ENCODE data around the gene SPG21.

The SPG21 gene

DNA sequence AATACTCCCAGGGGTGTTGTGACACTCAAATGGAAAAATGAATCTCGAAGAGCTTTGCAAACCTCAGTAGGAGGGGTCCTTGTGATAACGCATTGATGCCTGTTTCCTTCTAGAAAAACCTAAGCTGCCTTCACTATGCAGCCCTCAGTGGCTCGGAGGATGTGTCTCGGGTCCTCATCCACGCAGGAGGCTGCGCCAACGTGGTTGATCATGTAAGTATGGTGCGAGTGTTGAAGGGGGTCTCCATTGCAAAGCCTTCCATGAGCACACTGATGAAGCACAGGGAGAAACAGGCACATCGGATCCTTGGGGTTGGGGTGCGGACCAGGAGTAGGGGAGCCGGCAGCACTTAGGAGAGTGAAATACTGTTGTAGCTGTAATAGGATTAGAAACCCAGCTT lies 55.7 kb downstream of the SPG21 start:
- no peak for DNase-seq

DNA sequence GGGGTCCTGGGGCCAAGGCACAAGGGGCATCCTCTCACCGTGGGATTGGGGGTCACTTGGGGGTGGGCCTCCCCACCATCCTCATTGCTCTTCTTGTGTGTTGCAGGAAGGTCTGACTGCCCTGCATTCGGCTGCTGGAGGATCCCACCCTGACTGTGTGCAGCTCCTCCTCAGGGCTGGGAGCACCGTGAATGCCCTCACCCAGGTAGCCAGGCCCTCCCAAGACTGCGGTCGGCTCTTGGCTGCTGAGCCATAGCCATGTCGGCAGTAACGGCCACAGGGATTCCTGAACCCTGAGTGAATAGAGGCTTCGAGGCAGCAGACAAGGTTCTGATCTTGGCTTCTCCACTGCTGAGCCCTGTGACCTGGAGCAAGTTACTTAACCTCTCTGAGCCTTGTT lies 58.3 kb downstream of the SPG21 start:
- no peak for DNase-seq

DNA sequence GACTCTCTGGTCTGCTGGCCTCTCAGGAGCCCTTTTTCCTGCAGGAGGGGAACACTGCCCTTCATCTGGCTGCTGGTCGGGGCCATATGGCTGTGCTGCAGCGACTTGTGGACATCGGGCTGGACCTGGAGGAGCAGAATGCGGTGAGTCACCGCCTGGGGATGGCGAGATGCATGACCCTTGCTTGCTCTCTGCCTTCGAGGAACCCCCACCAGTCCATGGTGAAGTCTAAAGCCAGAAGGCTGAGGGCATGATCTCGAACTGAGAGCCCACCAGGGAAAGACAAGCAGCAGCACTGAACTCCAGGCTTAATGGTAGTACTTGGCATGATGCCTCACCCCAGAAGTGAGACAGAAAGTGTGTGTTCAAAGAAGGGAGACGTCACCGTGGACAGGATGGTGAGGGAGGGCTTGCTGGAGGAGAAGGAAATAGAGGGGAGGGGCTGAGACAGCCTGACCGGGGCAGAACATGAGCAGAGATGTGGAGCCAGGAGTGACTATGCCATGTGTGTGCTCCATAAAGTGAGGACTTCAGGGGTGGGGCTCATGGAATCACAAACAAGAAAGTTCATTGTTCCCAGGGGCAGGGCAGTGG lies 58.8 kb downstream of the SPG21 start:
- DNase-seq, result no peak

DNA sequence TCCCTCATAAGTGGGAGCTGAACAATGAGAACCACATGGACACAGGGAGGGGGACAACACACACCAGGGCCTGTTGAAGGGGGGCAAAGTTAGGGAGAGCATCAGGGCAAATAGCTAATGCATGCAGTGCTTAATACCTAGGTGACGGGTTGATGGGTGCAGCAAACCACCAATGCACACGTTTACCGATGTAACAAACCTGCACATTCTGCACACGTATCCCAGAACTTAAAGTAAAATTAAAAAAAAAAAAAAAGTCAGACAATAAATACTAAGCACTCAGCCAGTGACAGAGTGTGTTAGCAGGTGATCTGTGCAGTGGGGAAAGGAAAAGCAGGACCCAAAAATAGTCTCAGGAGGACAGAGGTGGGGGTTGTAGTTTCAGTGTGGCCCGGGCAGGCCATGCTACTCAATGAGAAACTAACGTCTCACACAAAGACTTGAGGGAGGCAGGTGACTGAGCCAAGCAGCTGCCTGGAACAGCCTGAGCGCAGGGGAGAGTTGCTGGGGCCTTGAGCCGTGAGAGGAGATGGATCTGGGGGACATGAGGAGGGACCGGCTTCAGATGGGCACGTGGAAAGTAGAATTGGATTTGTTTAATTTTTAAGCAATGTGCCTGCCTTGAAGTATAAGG lies 59.6 kb downstream of the SPG21 start:
- DNase-seq, result no peak

DNA sequence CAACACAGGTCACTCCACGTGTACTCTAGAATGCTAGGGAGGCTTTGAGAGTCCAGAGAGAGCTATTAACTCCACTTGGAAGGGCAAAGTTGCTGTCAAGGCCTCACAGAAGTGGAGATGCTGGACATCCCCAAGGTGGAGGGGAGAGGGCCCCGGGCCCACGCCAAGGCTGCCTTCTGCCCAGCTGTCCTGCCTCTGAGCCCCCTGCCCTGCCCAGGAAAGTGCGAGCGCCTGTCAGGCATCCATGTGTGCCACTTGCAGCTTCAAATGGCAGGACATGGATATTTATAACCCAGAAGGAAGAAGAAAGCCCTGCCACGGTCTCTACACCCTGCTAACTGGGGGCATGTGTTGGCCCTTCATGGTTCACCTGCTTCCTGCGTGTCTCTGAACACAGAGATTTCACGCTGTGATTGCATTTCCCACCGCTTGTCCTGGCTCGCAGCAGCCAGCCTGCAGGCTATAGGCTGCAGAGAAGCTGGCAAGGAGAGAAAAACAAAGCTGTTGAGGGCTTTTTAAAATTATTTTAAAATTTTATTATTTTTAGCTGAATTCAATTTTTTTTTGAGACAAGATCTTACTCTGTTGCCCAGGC lies 61.0 kb downstream of the SPG21 start:
- DNase-seq, result no peak

DNA sequence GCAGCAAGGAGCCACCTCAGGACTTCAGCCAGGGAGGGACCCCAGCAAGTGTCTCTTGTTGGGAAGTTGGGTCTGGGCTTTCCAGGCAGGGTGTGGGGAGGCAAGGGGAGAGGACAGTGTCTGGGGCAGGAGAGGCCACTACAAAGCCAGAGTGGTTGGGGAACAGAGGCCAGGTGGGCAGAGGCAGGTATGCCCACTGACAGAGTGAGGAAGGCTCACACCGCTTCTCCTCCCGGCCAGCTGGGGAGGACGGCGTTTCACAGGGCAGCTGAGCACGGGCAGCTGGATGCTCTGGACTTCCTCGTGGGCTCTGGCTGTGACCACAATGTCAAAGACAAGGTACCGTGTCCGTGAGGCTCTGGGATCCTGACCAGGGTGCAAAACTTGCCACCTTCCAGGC lies 63.1 kb downstream of the SPG21 start:
- DNase-seq, result no peak

DNA sequence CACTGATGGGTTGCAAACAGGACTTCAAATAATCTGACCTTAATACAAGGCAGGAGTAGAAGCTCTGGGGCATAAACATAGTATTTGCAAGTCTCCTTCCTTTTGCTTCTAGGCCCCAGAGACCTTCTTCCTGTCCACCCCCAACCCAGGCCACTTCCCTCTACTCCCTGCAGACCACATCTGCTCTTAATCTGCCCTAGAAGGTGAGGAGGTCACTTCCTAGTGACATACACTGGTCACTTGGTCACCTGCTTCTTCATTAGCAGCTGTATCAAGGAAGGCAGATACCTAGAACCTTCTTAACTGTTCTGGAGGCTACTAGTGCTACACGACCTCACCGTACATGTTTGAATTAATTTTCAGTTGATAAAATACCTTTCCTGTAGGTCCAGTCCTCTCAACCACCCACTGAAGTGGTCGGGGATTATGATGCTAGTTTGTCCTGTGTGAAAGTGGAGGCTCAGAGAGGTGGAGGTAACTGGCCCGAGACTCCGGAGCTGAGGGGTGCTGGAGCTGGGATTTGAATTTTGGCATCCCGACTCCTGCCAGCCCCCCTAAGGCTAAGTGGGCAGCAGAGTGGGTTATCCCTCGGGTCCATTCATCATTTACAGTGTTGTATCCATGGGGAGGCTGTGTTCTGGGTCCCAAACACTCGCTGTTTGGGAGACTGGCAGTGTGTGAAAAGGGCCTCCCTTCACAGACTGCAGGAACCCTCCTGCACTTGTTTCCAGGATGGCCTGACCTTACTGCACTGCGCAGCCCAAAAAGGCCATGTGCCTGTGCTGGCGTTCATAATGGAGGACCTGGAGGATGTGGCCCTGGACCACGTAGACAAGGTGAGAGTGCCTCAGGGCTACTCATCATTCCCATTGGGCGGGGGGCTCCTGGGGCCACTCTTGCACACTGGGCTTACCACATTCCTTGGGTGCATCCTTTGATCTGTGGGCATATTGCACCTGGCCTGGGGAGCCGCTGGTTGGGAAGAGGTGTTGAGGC lies 64.1 kb downstream of the SPG21 start:
- DNase-seq, result no peak

DNA sequence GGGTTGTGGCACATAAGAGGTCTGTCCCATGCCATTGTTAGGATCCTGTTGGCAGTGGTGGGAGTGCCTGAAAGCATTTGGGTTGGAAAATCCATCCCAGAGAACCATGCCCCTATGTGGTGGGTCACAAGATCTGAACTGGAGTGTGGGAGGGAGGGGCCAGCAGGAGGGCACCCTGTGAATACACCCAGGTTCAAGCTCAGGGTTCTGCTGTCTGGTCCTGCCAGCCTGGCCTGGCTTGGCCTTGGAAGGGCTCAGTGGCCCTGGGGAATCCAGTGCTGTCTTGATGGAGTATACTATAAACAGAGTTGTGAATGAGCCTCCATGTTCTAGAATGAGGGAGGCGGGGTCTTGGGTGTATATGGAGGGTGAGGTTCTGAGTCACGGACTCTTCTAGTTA lies 66.2 kb downstream of the SPG21 start:
- DNase-seq, result no peak

DNA sequence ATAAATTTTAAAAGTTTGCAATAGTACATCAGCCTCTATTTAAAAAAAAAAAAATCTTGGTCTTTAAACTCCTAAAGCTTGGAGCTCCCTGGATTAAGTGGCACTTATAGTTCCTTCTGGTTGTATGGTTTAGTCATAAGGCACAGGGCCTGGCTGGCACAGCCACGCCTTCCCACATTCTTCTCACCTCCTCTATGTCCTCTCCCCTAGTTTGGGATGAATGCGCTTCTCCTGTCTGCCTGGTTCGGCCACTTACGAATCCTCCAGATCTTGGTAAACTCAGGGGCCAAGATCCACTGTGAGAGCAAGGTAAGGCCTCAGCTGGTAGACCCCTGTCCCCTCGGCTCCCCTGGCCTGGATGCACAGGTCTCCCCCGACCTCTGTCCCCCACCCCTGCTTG lies 68.0 kb downstream of the SPG21 start:
- DNase-seq, result no peak

DNA sequence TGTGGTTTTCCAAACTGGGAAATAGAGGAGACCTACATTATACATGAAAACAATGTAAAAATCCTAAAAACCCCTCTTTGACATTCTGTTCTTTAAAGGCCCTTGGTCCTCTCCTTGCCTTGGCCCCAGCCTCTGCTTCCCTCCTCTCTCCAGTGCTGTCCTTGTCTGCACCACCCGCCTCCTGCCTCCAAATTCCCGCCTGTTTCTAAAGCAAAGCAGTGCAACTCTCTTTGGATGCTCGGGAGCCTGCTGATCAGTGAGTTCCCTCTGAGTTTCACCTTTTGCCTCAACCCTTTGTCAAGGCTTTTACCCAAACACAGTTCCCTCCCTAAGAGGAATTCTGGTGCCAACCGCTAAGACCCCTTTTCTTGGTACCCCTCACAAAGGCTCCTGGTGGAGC lies 70.0 kb downstream of the SPG21 start:
- no peak for DNase-seq

DNA sequence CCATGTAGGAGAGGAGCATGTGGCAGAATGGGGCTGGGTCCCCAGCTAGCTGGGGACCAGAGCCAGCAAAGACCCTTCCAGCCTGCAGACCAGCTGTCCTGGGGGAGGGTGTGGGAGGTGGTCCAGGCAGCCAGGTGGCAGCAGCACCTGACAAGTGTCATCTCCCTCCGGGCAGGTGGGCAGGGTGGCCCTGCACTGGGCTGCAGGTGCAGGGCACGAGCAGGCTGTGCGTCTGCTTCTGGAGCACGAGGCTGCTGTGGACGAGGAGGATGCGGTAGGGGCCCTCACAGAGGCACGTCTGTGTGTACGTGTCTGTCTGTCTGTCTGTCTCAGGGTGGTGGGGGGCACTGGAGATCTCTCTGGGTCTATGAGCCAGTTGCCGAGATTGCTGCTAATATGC lies 72.5 kb downstream of the SPG21 start:
- no peak for DNase-seq

DNA sequence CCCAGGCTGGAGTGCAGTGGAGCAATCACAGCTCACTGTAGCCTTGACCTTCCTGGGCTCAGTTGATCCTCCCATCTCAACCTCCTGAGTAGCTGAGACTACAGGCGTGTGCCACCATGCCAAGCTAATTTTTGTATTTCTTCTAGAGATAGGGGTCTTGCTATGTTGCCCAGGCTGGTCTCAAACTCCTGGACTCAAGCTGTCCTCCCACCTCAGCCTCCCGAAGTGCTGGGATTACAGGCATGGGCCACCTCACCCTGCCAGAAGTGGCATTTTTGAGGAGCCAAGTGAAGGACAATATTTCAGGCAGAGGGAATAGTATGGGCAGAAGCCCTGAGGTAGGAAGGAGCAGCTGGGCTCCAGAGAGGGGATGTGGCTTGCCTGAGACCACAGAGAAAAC lies 73.3 kb downstream of the SPG21 start:
- DNase-seq, result no peak

DNA sequence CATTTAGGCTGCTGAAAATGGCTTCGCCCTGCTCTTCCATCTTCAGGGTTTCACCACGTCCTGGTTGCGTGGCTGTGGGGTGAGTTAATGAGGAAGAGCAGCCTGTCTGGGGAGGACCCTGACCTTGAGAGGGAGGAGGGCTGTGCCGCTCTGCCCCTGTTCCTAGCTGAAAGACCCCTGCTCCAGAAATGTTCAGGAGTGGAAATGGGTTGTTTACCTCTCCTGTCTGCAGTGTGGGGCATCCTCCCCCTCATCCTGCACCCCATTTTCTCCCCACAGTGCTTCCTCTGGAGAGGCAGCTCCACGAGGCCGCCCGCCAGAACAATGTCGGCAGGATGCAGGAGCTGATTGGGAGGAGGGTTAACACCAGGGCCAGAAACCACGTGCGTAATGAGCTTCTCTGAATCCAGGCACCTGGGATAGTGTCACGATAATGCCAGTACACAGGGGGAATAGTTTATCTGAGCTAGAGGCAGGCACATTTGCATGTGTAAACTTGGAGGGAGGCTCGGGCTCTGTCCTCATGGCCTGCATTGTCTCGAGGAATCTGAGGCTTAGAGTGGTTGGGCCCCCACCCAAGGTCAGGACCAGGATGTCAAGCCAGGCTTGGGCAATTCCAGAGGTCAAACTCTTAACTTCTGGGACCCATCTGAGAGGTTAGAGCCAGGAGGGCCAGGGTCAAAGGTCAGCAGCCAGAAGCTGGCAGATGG lies 74.0 kb downstream of the SPG21 start:
- no peak for DNase-seq

All from activated gamma-delta T cell (primary cell).